ENCODE results near the gene ADAM15. TPM values are rescaled to one million over a fixed set of nuclear protein-coding genes. Genes with fewer than 3 reads are reported as not detected.

ADAM15 gene
- total and polyA plus RNA-seq, 2 donors (not counting 1 experiment from before 2014, with no cell fraction given) = 14.6 to 28.4 TPM

- peaks cover 49% of the 10 kb centered on the region for H3K4me1 Mint-ChIP-seq
- intact Hi-C loops (cut with micrococcal nuclease) = loop anchor here (5.0 to 10.0 kb wide), 3 partner anchors 300 to 1393 kb away; partner anchors contain the start of genes ADAR and ILF2
- H3K4me3 ChIP-seq (ENCODE audit: control extremely low read depth in 1 of 5, extremely low read depth in 1 of 5, insufficient read depth in 1 of 5, low read depth in 2 of 5, low read length in 4 of 5) = no peak overlapping the region
These were observed 13.8 kb downstream of the ADAM15 start for GRCh38 chr1:155064832-155065429.

More at GRCh38 chr1:155064832-155065429, 13.8 kb downstream of the ADAM15 start:
- Mint-ChIP-seq H3K27ac (peak overlapping the region; percentile 50), H3K27me3 (no peaks in the 10 kb centered on the region), H3K9me3 (ENCODE audit: insufficient read depth) (no peaks in the 10 kb centered on the region), H3K4me3 (peak overlapping the region; percentile 83)
- Histone ChIP-seq H2AFZ (ENCODE audit: insufficient read depth, low read depth, low read length, poor library complexity, severe bottlenecking) (no peak overlapping the region), H3K79me2 (ENCODE audit: control insufficient read depth, insufficient read depth, low read length) (peaks cover 24% of the 10 kb centered on the region), H3K36me3 (replicated peaks in 1 of 2; ENCODE audit: control extremely low read depth in 1 of 2, control insufficient read depth in 1 of 2, extremely low read depth in 1 of 2, insufficient read depth in 2 of 2, low read length in 1 of 2) (peaks cover 0 to 23% of the 10 kb centered on the region in 2 experiments), H3K4me1 (ENCODE audit: control insufficient read depth in 2 of 2, insufficient read depth in 2 of 2, low read length in 2 of 2) (peaks cover 27 to 53% of the 10 kb centered on the region in 2 donors), H3K4me2 (replicated peaks; ENCODE audit: low read depth, low read length, poor library complexity, severe bottlenecking) (peak overlapping the region; percentile 96), H3K9me3 (ENCODE audit: control extremely low read depth in 1 of 3, control insufficient read depth in 2 of 3, insufficient read depth in 1 of 3, low read length in 2 of 3) (no peaks in the 10 kb centered on the region), H3K9ac (ENCODE audit: low read length) (no peak overlapping the region), H3K27ac (ENCODE audit: low read length in 2 of 2) (no peak overlapping the region), H3K27me3 (replicated peaks in 1 of 4; ENCODE audit: control extremely low read depth in 1 of 4, control insufficient read depth in 3 of 4, insufficient read depth in 4 of 4, low read length in 3 of 4) (peaks cover 0 to 3% (median 0%) of the 10 kb centered on the region in 4 experiments), H4K20me1 (ENCODE audit: control insufficient read depth, insufficient read depth, low read length, poor library complexity, severe bottlenecking) (peaks cover 48% of the 10 kb centered on the region)
- ChIA-PET CTCF (interaction anchor here (0.6 to 20.2 kb wide), 11 partner anchors 8 to 505 kb away, joined by 3 to 370 read pairs (median 5); partner anchors contain the start of genes ADAM15, EFNA3 and KRTCAP2), POLR2A (interaction anchor here (0.5 to 2.0 kb wide), 2 partner anchors 15 to 475 kb away, joined by 3 to 9 read pairs; no protein-coding TSS in a partner anchor)
- DNase-seq (no peak), ATAC-seq (ENCODE audit: low read depth) (no peak)
- TF ChIP-seq CTCF (IDR thresholded peaks at IDR 0.05) (no peak), EZH2 (IDR thresholded peaks at IDR 0.05; ENCODE audit: borderline replicate concordance, insufficient read depth, low read depth, low read length, poor library complexity, severe bottlenecking) (no peak)
- 92% methylated on average over 2 of the region's 5 CpGs for WGBS (ENCODE audit: insufficient coverage)
